22Rv1 (cell line): Measurements from ENCODE around the gene OR51F2.
"Not testable (repeated sequence)": the region's sequence is repeated elsewhere in the genome, so short reads cannot be mapped to it uniquely, and the experiment has no call there.

Source experiments
- ZFX ChIP-seq: fragments of 450-650 bp; IDR thresholded peaks from 2 replicates; pipeline ENCODE4 v1.6.1; 2017; ENCODE audit warnings: antibody characterized with exemption, borderline replicate concordance
- TF ChIP-seq, protein P1 (sequence below): fragments of 450-650 bp; IDR thresholded peaks from 2 replicates; pipeline ENCODE4 v1.5.1; 2017; ENCODE audit warnings: mild to moderate bottlenecking

DNA sequence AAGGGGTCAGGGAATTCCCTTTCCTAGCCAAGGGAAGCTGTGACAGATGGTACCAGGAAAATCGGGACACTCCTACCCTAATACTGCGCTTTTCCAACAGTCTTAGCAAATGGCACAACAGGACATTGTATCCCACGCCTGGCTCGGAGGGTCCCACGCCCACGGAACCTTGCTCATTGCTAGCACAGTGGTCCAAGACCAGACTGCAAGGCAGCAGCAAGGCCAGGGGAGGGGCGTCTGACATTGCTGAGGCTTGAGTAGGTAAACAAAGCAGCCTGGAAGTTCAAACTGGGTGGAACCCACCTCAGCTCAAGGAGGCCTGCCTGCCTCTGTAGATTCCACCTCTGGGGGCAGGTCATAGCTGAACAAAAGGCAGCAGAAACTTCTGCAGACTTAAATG is 33.2 kb downstream of the OR51F2 start:
- TF ChIP-seq, protein P1, sequence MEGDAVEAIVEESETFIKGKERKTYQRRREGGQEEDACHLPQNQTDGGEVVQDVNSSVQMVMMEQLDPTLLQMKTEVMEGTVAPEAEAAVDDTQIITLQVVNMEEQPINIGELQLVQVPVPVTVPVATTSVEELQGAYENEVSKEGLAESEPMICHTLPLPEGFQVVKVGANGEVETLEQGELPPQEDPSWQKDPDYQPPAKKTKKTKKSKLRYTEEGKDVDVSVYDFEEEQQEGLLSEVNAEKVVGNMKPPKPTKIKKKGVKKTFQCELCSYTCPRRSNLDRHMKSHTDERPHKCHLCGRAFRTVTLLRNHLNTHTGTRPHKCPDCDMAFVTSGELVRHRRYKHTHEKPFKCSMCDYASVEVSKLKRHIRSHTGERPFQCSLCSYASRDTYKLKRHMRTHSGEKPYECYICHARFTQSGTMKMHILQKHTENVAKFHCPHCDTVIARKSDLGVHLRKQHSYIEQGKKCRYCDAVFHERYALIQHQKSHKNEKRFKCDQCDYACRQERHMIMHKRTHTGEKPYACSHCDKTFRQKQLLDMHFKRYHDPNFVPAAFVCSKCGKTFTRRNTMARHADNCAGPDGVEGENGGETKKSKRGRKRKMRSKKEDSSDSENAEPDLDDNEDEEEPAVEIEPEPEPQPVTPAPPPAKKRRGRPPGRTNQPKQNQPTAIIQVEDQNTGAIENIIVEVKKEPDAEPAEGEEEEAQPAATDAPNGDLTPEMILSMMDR = not testable (repeated sequence)
- not testable (repeated sequence) for TF ChIP-seq ZFX
